GM18951 (cell line): ENCODE data around the gene DMTF1.
"Not testable (repeated sequence)": the region's sequence is repeated elsewhere in the genome, so short reads cannot be mapped to it uniquely, and the experiment has no call there.

Experiments used
- POLR2A ChIP-seq: IDR thresholded peaks from 4 replicates; pipeline ENCODE4 v1.6.1; 2011; ENCODE audit warnings: mild to moderate bottlenecking; ENCODE audit not compliant: insufficient read length, insufficient read depth; ENCODE audit errors: extremely low read depth
- in situ Hi-C: fragments of 300-500 bp; cut with MboI; formaldehyde crosslinking; loops from one replicate; pipeline ENCODE4 v1.12.0; 2022; ENCODE audit warnings: low sequenced_read_pairs, mixed read lengths, inconsistent platforms; ENCODE audit not compliant: unreplicated experiment

Gene DMTF1

GRCh38 chr7:87226495-87226894, 74.2 kb downstream of the DMTF1 start:
- TF ChIP-seq POLR2A, result no peak
- in situ Hi-C loops, result no loop called here

GRCh38 chr7:87231258-87231657, 79.0 kb downstream of the DMTF1 start:
- TF ChIP-seq POLR2A, result no peak
- in situ Hi-C loops, result loop anchor here (10.0 kb wide), 1 partner anchor 296 kb away; no protein-coding TSS in a partner anchor

DNA sequence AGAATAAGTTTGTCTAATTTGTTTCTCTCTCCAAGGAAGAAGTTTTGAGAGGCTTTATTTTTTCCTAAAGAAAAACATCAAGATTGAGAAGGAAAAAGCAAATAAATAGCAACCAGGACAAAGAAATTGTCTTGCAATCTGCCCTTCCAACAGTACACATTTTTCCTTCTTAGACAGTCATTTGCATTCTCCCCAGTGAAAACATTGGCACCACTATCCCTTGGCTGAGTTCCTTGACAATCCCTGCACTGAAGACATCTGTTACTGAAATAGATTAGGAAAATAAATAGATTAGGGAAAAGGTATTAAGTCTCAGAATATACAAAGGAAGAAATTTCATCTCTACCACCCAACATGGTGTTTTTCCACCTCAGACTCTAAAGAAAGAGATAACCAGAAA, 79.5 kb downstream of the DMTF1 start:
- in situ Hi-C loops, result loop anchor here (10.0 kb wide), 1 partner anchor 297 kb away; no protein-coding TSS in a partner anchor
- no peak for TF ChIP-seq POLR2A

- no peak for TF ChIP-seq POLR2A
- in situ Hi-C loops, result loop anchor here (10.0 kb wide), 1 partner anchor 300 kb away; no protein-coding TSS in a partner anchor
Measured at GRCh38 chr7:87234949-87235348, 82.7 kb downstream of the DMTF1 start.

DNA sequence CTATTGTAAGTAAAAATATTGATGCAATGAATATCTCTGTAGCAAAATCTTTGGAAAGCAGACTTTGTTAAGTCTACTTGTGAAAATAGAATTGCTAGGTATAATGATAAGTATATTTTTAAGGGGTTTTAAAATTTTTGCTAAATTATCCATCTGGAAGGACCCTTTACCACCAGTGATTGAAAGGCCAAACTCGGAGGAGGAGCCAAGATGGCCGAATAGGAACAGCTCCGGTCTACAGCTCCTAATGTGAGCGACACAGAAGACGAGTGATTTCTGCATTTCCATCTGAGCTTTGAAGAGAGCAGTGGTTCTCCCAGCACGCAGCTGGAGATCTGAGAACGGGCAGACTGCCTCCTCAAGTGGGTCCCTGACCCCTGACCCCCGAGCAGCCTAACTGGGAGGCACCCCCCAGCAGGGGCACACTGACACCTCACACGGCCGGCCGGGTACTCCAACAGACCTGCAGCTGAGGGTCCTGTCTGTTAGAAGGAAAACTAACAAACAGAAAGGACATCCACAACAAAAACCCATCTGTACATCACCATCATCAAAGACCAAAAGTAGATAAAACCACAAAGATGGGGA, 86.3 kb downstream of the DMTF1 start:
- in situ Hi-C loops, result loop anchor here (10.0 kb wide), 1 partner anchor 304 kb away; no protein-coding TSS in a partner anchor

DNA sequence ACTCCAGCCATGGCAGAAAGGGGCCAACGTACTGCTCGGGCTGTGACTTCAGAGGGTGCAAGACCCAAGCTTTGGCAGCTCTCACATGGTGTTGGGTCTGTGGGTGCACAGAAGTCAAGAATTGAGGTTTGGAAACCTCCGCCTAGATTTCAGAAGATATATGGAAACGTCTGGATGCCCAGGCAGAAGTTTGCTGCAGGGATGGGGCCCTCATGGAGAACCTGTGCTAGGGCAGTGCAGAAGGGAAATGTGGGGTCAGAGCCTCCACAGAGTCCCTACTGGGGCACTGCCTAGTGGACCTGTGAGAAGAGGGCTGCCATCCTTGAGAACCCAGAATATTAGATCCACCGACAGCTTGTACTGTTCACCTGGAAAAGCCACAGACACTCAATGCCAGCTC, 93.4 kb downstream of the DMTF1 start:
- in situ Hi-C loops, result not testable (repeated sequence)
